Gastroesophageal sphincter (tissue), 3 donors: ENCODE data around the gene SLC12A8.

ENCODE experiments used
- CTCF ChIP-seq, 4 experiments: fragments of 200-600 bp in 2 of 4; fragments of 450-650 bp in 2 of 4; sonication (generic) in 1 of 4; IDR thresholded peaks; one replicate each; pipeline ENCODE4 v1.5.1; 2017 to 2019; ENCODE audit warnings: antibody characterized with exemption in 4 of 4, mild to moderate bottlenecking in 2 of 4, moderate library complexity in 2 of 4
- EP300 ChIP-seq: sonication (generic); formaldehyde crosslinking; IDR thresholded peaks from one replicate; pipeline ENCODE4 v1.6.1; 2017; ENCODE audit warnings: antibody characterized with exemption, mild to moderate bottlenecking

DNA sequence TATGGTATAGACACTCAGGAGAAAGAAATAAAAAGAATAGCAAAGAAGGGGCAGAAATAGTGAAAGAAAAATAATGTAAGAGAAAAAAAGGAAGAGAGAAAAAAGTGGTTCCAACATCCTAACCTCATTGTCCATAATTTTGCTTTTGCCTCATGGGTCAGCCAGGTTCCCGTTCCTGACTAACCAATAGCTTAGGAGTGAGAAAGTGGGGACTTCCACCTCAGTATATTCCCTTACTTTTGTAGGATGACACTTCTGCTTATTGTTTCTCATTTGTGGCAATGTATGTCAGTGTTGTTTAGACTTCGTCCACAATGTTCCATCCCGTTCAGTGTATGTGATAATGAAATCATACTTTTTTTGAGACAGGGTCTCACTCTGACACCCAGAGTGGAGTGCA is 9.3 kb upstream of the SLC12A8 start:
- TF ChIP-seq EP300 (no peak), CTCF (IDR thresholded peaks at IDR 0.05) (no peak)
